Tibial nerve (tissue), 4 donors: ENCODE results near the gene GTF3C1. TPM values are rescaled to one million over a fixed set of nuclear protein-coding genes. Genes with fewer than 3 reads are reported as not detected.

Source experiments
- DNase-seq, 2 donors: peaks; one replicate each; pipeline ENCODE4 v3.0.0-alpha.2; 2019; ENCODE audit warnings: low spot score in 2 of 2
- H3K27ac ChIP-seq, 4 donors: fragments of 200-600 bp; sonication (generic) in 3 of 4; one replicate each; pipeline ENCODE4 v1.5.1; 2017 to 2019; ENCODE audit warnings: mild to moderate bottlenecking in 1 of 4
- H3K27me3 ChIP-seq, 2 donors: fragments of 200-600 bp; sonication (generic) in 1 of 2; one replicate each; pipeline versions ENCODE4 v1.5.1 to v1.6.0; 2017 to 2019
- H3K36me3 ChIP-seq, 3 donors: fragments of 200-600 bp; sonication (generic); one replicate each; pipeline ENCODE4 v1.5.1; 2018 to 2019
- H3K4me1 ChIP-seq, 4 donors: fragments of 200-600 bp; sonication (generic) in 3 of 4; one replicate each; pipeline ENCODE4 v1.5.1; 2017 to 2019
- H3K4me3 ChIP-seq, 4 donors: fragments of 200-600 bp; sonication (generic) in 3 of 4; one replicate each; pipeline ENCODE4 v1.5.1; 2017 to 2019; ENCODE audit warnings: mild to moderate bottlenecking in 1 of 4, moderate library complexity in 1 of 4
- H3K9me3 ChIP-seq, 4 donors: fragments of 200-600 bp; sonication (generic) in 3 of 4; one replicate each; pipeline ENCODE4 v1.5.1; 2017 to 2019
- CTCF ChIP-seq, 5 experiments: fragments of 200-600 bp in 3 of 5; fragments of 450-650 bp in 2 of 5; sonication (generic) in 3 of 5; IDR thresholded peaks; one replicate each; pipeline ENCODE4 v1.5.1; 2016 to 2019; ENCODE audit warnings: antibody characterized with exemption in 5 of 5, mild to moderate bottlenecking in 3 of 5, moderate library complexity in 2 of 5
- EP300 ChIP-seq, 2 donors: sonication (generic); formaldehyde crosslinking; IDR thresholded peaks; one replicate each; pipeline ENCODE4 v1.6.1; 2017; ENCODE audit warnings: antibody characterized with exemption in 2 of 2, mild to moderate bottlenecking in 1 of 2
- POLR2A ChIP-seq, 2 donors: fragments of 450-650 bp; IDR thresholded peaks; one replicate each; pipeline ENCODE4 v1.6.1; 2017; ENCODE audit warnings: antibody characterized with exemption in 2 of 2, mild to moderate bottlenecking in 2 of 2, moderate library complexity in 2 of 2
- WGBS, 2 donors: methylation state at CpG; one replicate each; pipeline ENCODE4 v1.1.5; 2018; 5-methylcytosine and 5-hydroxymethylcytosine counted together
- total RNA-seq, 4 donors: library from RNA; depleted of rRNA; stranded (reverse); fragments of >200 nt; gene quantifications; one replicate each; pipeline ENCODE4 v1.1.0, GENCODE V29; 2016

Gene GTF3C1
- total RNA-seq, 4 donors from 2014 or later, result 66.7 to 92.4 (median 69.9) TPM

GRCh38 chr16:27485811-27486210, 63.9 kb downstream of the GTF3C1 start:
- H3K4me1 ChIP-seq, result no peaks in the 10 kb centered on the region
- WGBS, 2 donors, result 95 to 97% methylated on average over 11 of the region's 11 CpGs
- no peak overlapping the region for H3K4me3 ChIP-seq
- no peak for DNase-seq
- H3K9me3 ChIP-seq, result no peaks in the 10 kb centered on the region
- H3K27me3 ChIP-seq, result no peaks in the 10 kb centered on the region
- H3K27ac ChIP-seq, result no peak overlapping the region
- TF ChIP-seq EP300 (IDR thresholded peaks at IDR 0.05), result no peak
- TF ChIP-seq CTCF (IDR thresholded peaks at IDR 0.05), result no peak
- TF ChIP-seq POLR2A (IDR thresholded peaks at IDR 0.05), result no peak
- peaks cover 8 to 100% (median 54%) of the 10 kb centered on the region in 3 donors for H3K36me3 ChIP-seq

GRCh38 chr16:27485126-27485525, 64.6 kb downstream of the GTF3C1 start:
- Histone ChIP-seq H3K36me3 (peaks cover 8 to 100% (median 54%) of the 10 kb centered on the region in 3 donors), H3K27ac (no peak overlapping the region), H3K9me3 (no peaks in the 10 kb centered on the region), H3K4me1 (no peaks in the 10 kb centered on the region), H3K27me3 (no peaks in the 10 kb centered on the region), H3K4me3 (no peak overlapping the region)
- 88 to 93% methylated on average over 9 of the region's 9 CpGs for WGBS, 2 donors
- DNase-seq, result no peak
- TF ChIP-seq POLR2A (IDR thresholded peaks at IDR 0.05) (no peak), EP300 (IDR thresholded peaks at IDR 0.05) (no peak), CTCF (IDR thresholded peaks at IDR 0.05) (no peak)

- TF ChIP-seq CTCF (IDR thresholded peaks at IDR 0.05) (no peak), EP300 (IDR thresholded peaks at IDR 0.05) (no peak), POLR2A (IDR thresholded peaks at IDR 0.05) (no peak)
- no peak overlapping the region for H3K4me3 ChIP-seq
- peaks cover 8 to 94% (median 46%) of the 10 kb centered on the region in 3 donors for H3K36me3 ChIP-seq
- no peak for DNase-seq
- no peaks in the 10 kb centered on the region for H3K9me3 ChIP-seq
- H3K27ac ChIP-seq, result no peak overlapping the region
- H3K4me1 ChIP-seq, result no peaks in the 10 kb centered on the region
- no peaks in the 10 kb centered on the region for H3K27me3 ChIP-seq
- WGBS, 2 donors, result 94 to 98% methylated on average over 5 of the region's 5 CpGs
Measured at GRCh38 chr16:27483624-27484023, 66.1 kb downstream of the GTF3C1 start.

GRCh38 chr16:27483088-27483437, 66.7 kb downstream of the GTF3C1 start:
- H3K4me3 ChIP-seq, result no peak overlapping the region
- DNase-seq, result no peak
- peaks cover 8 to 94% (median 42%) of the 10 kb centered on the region in 3 donors for H3K36me3 ChIP-seq
- H3K27ac ChIP-seq, result no peak overlapping the region
- H3K27me3 ChIP-seq, result no peaks in the 10 kb centered on the region
- no peak for TF ChIP-seq POLR2A (IDR thresholded peaks at IDR 0.05)
- TF ChIP-seq CTCF (IDR thresholded peaks at IDR 0.05), result no peak
- TF ChIP-seq EP300 (IDR thresholded peaks at IDR 0.05), result no peak
- H3K9me3 ChIP-seq, result no peaks in the 10 kb centered on the region
- no peaks in the 10 kb centered on the region for H3K4me1 ChIP-seq
- 89 to 93% methylated on average over 5 of the region's 5 CpGs for WGBS, 2 donors

- DNase-seq, result no peak
- Histone ChIP-seq H3K4me1 (no peaks in the 10 kb centered on the region), H3K4me3 (no peak overlapping the region), H3K9me3 (no peaks in the 10 kb centered on the region), H3K27me3 (no peaks in the 10 kb centered on the region), H3K36me3 (peaks cover 8 to 94% (median 42%) of the 10 kb centered on the region in 3 donors), H3K27ac (no peak overlapping the region)
- no peak for TF ChIP-seq EP300 (IDR thresholded peaks at IDR 0.05)
- no peak for TF ChIP-seq POLR2A (IDR thresholded peaks at IDR 0.05)
- no peak for TF ChIP-seq CTCF (IDR thresholded peaks at IDR 0.05)
- WGBS, 2 donors, result 88 to 94% methylated on average over 10 of the region's 10 CpGs
Measured at GRCh38 chr16:27482397-27483087, 67.2 kb downstream of the GTF3C1 start.
